Osteocyte (in vitro differentiated cells): ENCODE results near the gene CPEB1. TPM values are rescaled to one million over a fixed set of nuclear protein-coding genes. Genes with fewer than 3 reads are reported as not detected.
A peak's percentile ranks its signal among the peaks of the same experiment; 100 is the strongest.
"Not testable (repeated sequence)": the region's sequence is repeated elsewhere in the genome, so short reads cannot be mapped to it uniquely, and the experiment has no call there.

Experiments
- DNase-seq: peaks from one replicate; pipeline ENCODE4 v3.0.0; 2021; ENCODE audit warnings: mixed read lengths; ENCODE audit not compliant: unreplicated experiment; ENCODE audit errors: extremely low spot score
- H3K27ac Mint-ChIP-seq: one replicate; pipeline ENCODE4 v1.8.0; 2021; ENCODE audit warnings: mild to moderate bottlenecking, mixed read lengths; ENCODE audit not compliant: unreplicated experiment
- H3K27me3 Mint-ChIP-seq: one replicate; pipeline ENCODE4 v1.8.0; 2021; ENCODE audit warnings: mixed read lengths; ENCODE audit not compliant: unreplicated experiment
- H3K36me3 Mint-ChIP-seq: one replicate; pipeline ENCODE4 v1.8.0; 2021; ENCODE audit warnings: mixed read lengths; ENCODE audit not compliant: unreplicated experiment
- H3K4me1 Mint-ChIP-seq: one replicate; pipeline ENCODE4 v1.8.0; 2021; ENCODE audit warnings: mixed read lengths; ENCODE audit not compliant: unreplicated experiment
- H3K4me3 Mint-ChIP-seq: one replicate; pipeline ENCODE4 v1.8.0; 2021; ENCODE audit warnings: mild to moderate bottlenecking, moderate library complexity, mixed read lengths; ENCODE audit not compliant: unreplicated experiment
- H3K9me3 Mint-ChIP-seq: one replicate; pipeline ENCODE4 v1.8.0; 2021; ENCODE audit warnings: mixed read lengths; ENCODE audit not compliant: unreplicated experiment
- CTCF ChIP-seq: fragments of 200-600 bp; sonication (generic); IDR thresholded peaks from 2 replicates; pipeline ENCODE4 v1.5.0; 2021; ENCODE audit warnings: antibody characterized with exemption, mild to moderate bottlenecking, moderate library complexity
- total RNA-seq: library from RNA; stranded (reverse); gene quantifications from 2 replicates; pipeline ENCODE4 v1.2.1, GENCODE V29; 2021

Gene CPEB1
- total RNA-seq, 1 donor from 2014 or later: 0.13 TPM

DNA sequence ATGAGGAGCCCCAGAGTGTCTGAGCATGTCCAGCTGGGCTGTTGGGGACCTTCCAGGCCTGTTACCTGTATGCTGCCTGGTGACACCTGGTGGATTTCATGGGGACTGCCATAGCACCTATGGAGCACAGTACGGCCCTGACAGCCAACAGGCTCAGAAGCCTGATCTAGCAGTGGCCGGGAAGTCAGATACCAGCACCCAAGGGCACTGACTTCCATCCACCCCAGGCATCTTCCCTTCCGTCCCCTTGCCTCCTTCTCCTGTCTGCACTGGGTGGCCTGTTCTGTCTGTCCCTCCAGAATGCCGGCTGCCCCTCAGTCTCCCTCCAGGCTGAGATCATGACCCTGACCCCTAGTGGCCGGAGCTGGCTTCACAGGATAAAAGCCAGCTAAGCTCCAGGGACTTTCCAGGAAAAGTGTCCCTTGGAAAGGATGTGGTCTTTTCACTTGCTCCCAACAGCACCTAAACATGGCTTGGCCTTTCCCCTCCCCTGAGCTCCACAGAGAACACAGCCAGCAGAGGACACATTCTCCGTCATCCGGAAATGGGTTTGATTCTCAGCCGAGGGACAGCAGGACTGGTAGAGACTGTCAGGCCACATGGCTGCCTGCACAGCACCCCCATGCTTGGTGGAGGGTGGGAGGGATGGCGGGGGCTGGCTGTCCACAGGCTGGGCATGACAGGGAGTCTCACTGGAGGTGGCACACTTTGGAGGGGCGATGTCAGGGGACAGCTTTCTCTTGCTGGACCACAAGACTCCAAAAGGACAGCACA lies 116.4 kb downstream of the CPEB1 start:
- no peak overlapping the region for H3K4me3 Mint-ChIP-seq
- peaks cover 12% of the 10 kb centered on the region for H3K36me3 Mint-ChIP-seq
- no peaks in the 10 kb centered on the region for H3K9me3 Mint-ChIP-seq
- peak; percentile 86 for DNase-seq
- peak overlapping the region; percentile 28 for H3K27ac Mint-ChIP-seq
- peaks cover 7% of the 10 kb centered on the region for H3K27me3 Mint-ChIP-seq
- peak; percentile 72 for TF ChIP-seq CTCF
- H3K4me1 Mint-ChIP-seq: peaks cover 3% of the 10 kb centered on the region

DNA sequence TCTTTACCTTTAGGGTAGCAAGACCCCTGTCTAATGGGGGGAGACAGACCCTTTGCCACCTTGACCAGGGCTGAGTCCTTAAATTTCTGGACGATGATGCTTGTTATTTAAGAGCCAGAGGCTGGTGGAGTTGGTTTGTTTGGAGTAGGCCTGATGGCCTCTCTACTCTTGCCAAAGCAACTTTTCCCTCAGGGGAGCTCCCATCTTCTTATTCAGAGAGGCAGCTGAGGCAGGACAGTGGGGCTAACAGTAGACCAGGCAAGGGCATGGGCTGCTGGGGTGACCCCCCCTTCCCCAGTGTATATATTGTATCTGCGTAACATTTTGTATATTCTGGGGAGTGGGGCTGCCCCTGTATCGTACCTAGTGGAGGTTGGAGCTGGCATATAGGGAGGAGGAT lies 117.2 kb downstream of the CPEB1 start:
- peak; percentile 38 for DNase-seq
- H3K27ac Mint-ChIP-seq: no peak overlapping the region
- H3K4me3 Mint-ChIP-seq: no peak overlapping the region
- no peak for TF ChIP-seq CTCF
- peaks cover 9% of the 10 kb centered on the region for H3K36me3 Mint-ChIP-seq
- H3K27me3 Mint-ChIP-seq: peaks cover 7% of the 10 kb centered on the region
- peaks cover 3% of the 10 kb centered on the region for H3K4me1 Mint-ChIP-seq
- H3K9me3 Mint-ChIP-seq: no peaks in the 10 kb centered on the region

DNA sequence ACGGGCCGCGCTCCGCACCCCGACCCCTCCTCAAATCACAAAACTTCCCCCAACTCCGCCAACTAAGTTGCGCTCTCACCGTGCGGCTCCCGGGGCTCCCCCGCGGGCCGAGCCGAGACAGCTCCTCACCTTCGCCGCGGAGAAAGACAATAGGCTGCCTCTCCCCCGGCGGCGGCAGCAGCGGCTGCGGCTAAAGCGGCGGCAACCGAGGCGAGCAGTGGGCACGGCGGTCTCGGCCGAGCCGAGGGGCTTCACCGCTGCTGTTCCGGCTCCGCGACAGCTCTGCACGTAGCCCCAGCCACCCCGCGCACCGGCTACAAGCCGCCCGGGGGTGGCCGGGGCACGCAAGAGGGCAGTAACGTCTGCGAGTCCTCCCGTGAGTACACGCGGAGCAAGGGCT lies 133.6 kb downstream of the CPEB1 start:
- H3K4me3 Mint-ChIP-seq, H3K4me1 Mint-ChIP-seq, H3K27ac Mint-ChIP-seq, DNase-seq, H3K9me3 Mint-ChIP-seq, H3K27me3 Mint-ChIP-seq, H3K36me3 Mint-ChIP-seq: not testable (repeated sequence)

DNA sequence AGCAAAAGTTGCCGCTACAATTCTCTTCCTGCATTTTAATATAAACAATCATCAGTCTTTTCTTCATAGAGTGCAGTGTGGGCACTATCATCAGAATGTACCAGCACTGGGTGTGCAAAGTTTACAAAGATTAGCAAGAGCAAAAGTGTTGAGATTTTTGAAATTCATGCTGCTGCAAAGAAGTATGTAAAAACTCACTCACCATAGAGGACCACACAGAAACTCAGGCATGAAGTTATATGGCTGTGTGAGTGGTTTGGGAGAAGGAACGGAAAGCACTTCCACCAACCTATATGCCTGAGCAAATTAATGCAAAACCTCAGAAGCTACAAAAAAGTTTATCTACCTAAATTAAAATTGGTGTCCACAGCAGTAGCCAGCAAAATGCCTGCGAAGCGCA lies 139.5 kb downstream of the CPEB1 start:
- H3K4me3 Mint-ChIP-seq, DNase-seq, H3K9me3 Mint-ChIP-seq, H3K4me1 Mint-ChIP-seq, H3K27ac Mint-ChIP-seq, H3K27me3 Mint-ChIP-seq, H3K36me3 Mint-ChIP-seq: not testable (repeated sequence)

DNA sequence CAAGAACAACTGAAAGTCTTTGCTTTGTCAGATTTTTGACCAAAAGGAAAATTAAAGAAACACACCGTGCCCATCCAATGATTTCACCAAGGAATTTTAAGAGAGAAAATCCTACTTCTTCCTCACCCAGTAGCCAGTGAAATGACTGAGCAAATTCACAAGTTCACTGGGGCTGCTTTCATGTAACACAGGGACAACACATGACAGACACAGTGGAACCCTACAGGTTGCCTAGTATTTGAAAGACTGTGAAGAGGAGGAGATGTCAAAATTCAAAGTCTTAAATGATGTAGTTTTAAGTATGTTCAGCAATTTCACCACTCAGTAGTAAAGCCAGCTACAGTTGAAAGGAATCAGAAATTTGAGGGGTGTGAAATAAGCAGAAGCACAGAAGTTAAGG lies 140.1 kb downstream of the CPEB1 start:
- not testable (repeated sequence) for H3K4me1 Mint-ChIP-seq, H3K4me3 Mint-ChIP-seq, H3K36me3 Mint-ChIP-seq, H3K27me3 Mint-ChIP-seq, DNase-seq, H3K9me3 Mint-ChIP-seq, H3K27ac Mint-ChIP-seq

- not testable (repeated sequence) for H3K9me3 Mint-ChIP-seq, DNase-seq, H3K36me3 Mint-ChIP-seq, H3K4me3 Mint-ChIP-seq, H3K27ac Mint-ChIP-seq, H3K27me3 Mint-ChIP-seq, H3K4me1 Mint-ChIP-seq
Measured at GRCh38 chr15:82505842-82506241, 141.3 kb downstream of the CPEB1 start.

- not testable (repeated sequence) for H3K36me3 Mint-ChIP-seq, DNase-seq, H3K4me3 Mint-ChIP-seq, H3K27me3 Mint-ChIP-seq, H3K9me3 Mint-ChIP-seq, H3K27ac Mint-ChIP-seq, H3K4me1 Mint-ChIP-seq
Measured at GRCh38 chr15:82504074-82504473, 143.1 kb downstream of the CPEB1 start.
